GM23338 (cell line): ENCODE data around the gene FBXW8. TPM values are rescaled to one million over a fixed set of nuclear protein-coding genes. Genes with fewer than 3 reads are reported as not detected.

Source experiments
- ATAC-seq: fragments of 200-7000 bp; cut with Tn5 transposase; 3 replicates; pipeline ENCODE4 v1.9.1; 2020
- DNase-seq: peaks from one replicate; pipeline ENCODE4 v3.0.0-alpha.2; 2015; ENCODE audit warnings: low spot score
- H2AFZ ChIP-seq: fragments of 200-600 bp; sonication (generic); 2 replicates; pipeline ENCODE4 v1.8.0; 2016; ENCODE audit warnings: antibody characterized with exemption, mild to moderate bottlenecking, moderate library complexity
- H3F3A ChIP-seq: fragments of 200-600 bp; sonication (generic); replicated peaks from 2 replicates; pipeline ENCODE4 v1.8.0; 2017; ENCODE audit warnings: antibody characterized with exemption, mixed run types, low read depth
- H3K27ac ChIP-seq: fragments of 200-600 bp; sonication (generic); 2 replicates; pipeline ENCODE4 v1.6.1; 2016; ENCODE audit warnings: low read depth
- H3K27me3 ChIP-seq: fragments of 200-600 bp; sonication (generic); 2 replicates; pipeline ENCODE4 v1.8.0; 2016; ENCODE audit warnings: mild to moderate bottlenecking, mixed run types, moderate library complexity; ENCODE audit not compliant: insufficient read depth
- H3K36me3 ChIP-seq: fragments of 200-600 bp; sonication (generic); 2 replicates; pipeline ENCODE4 v1.8.0; 2016; ENCODE audit warnings: mild to moderate bottlenecking; ENCODE audit not compliant: insufficient read depth
- H3K4me1 ChIP-seq: fragments of 200-600 bp; sonication (generic); 2 replicates; pipeline ENCODE4 v1.8.0; 2016; ENCODE audit warnings: mild to moderate bottlenecking, moderate library complexity; ENCODE audit not compliant: insufficient read depth
- H3K4me2 ChIP-seq: fragments of 200-600 bp; sonication (generic); 2 replicates; pipeline ENCODE4 v1.7.1; 2017; ENCODE audit warnings: mixed run types
- H3K4me3 ChIP-seq: fragments of 200-600 bp; sonication (generic); 2 replicates; pipeline ENCODE4 v1.6.1; 2016; ENCODE audit warnings: mixed run types
- H3K79me2 ChIP-seq: fragments of 200-600 bp; sonication (generic); replicated peaks from 2 replicates; pipeline ENCODE4 v1.8.0; 2017; ENCODE audit warnings: mild to moderate bottlenecking; ENCODE audit not compliant: insufficient read depth
- H3K9me2 ChIP-seq: fragments of 200-600 bp; sonication (generic); 2 replicates; pipeline ENCODE4 v1.8.0; 2017; ENCODE audit not compliant: insufficient read depth
- H4K20me1 ChIP-seq: fragments of 200-600 bp; sonication (generic); replicated peaks from 2 replicates; pipeline ENCODE4 v1.8.0; 2017; ENCODE audit warnings: mild to moderate bottlenecking; ENCODE audit not compliant: insufficient read depth
- H3K27ac Mint-ChIP-seq: 2 replicates; pipeline ENCODE4 v1.8.0; 2020; ENCODE audit warnings: inconsistent platforms, mild to moderate bottlenecking, moderate library complexity, mixed read lengths
- H3K27me3 Mint-ChIP-seq: 3 replicates; pipeline ENCODE4 v1.8.0; 2022; ENCODE audit warnings: low read depth, mild to moderate bottlenecking, moderate library complexity, mixed read lengths, inconsistent platforms; ENCODE audit not compliant: insufficient read depth, poor library complexity
- H3K36me3 Mint-ChIP-seq: 3 replicates; pipeline ENCODE4 v1.8.0; 2021; ENCODE audit warnings: low read depth, mild to moderate bottlenecking, inconsistent platforms, moderate library complexity, mixed read lengths
- H3K4me1 Mint-ChIP-seq: 3 replicates; pipeline ENCODE4 v1.8.0; 2020; ENCODE audit warnings: mild to moderate bottlenecking, inconsistent platforms, mixed read lengths
- H3K4me3 Mint-ChIP-seq: 3 replicates; pipeline ENCODE4 v1.8.0; 2021; ENCODE audit warnings: moderate library complexity, mild to moderate bottlenecking, inconsistent platforms, mixed read lengths
- H3K9me3 Mint-ChIP-seq: 3 replicates; pipeline ENCODE4 v1.8.0; 2020; ENCODE audit warnings: moderate library complexity, mild to moderate bottlenecking, inconsistent platforms, mixed read lengths
- CREB1 ChIP-seq: fragments of 250-450 bp; sonication (Bioruptor Pico); IDR thresholded peaks from 2 replicates; pipeline ENCODE4 v1.5.0; 2020; ENCODE audit warnings: low read depth, mild to moderate bottlenecking, moderate library complexity
- ETS1 ChIP-seq: IDR thresholded peaks from 2 replicates; pipeline ENCODE4 v1.6.1; 2016; ENCODE audit warnings: antibody characterized with exemption
- EZH2phosphoT487 ChIP-seq: fragments of 200-600 bp; sonication (generic); IDR thresholded peaks from one replicate; pipeline ENCODE4 v1.8.1; 2018; ENCODE audit warnings: antibody characterized with exemption; ENCODE audit not compliant: unreplicated experiment
- NANOG ChIP-seq: IDR thresholded peaks from 2 replicates; pipeline ENCODE4 v1.6.1; 2016; ENCODE audit warnings: antibody characterized with exemption, borderline replicate concordance
- POLR2AphosphoS5 ChIP-seq: IDR thresholded peaks from 2 replicates; pipeline ENCODE4 v1.6.1; 2016; ENCODE audit warnings: antibody characterized with exemption, low read depth
- REST ChIP-seq: IDR thresholded peaks from one replicate; pipeline ENCODE4 v1.6.1; 2018; ENCODE audit warnings: antibody characterized with exemption; ENCODE audit not compliant: unreplicated experiment
- ZNF114 ChIP-seq: fragments of 250-450 bp; sonication (Bioruptor Pico); IDR thresholded peaks from 2 replicates; pipeline ENCODE4 v1.5.0; 2020; ENCODE audit warnings: mild to moderate bottlenecking, moderate library complexity
- ZNF331 ChIP-seq: fragments of 250-450 bp; sonication (Bioruptor Pico); IDR thresholded peaks from 2 replicates; pipeline ENCODE4 v1.5.0; 2020; ENCODE audit warnings: low read depth, mild to moderate bottlenecking, moderate library complexity
- ZNF462 ChIP-seq: fragments of 250-450 bp; sonication (Bioruptor Pico); IDR thresholded peaks from 2 replicates; pipeline ENCODE4 v1.5.0; 2020; ENCODE audit warnings: mild to moderate bottlenecking, moderate library complexity
- polyA plus RNA-seq: library from polyadenylated mRNA; unstranded; fragments of >200 nt; fragmentation: Nextera tagmentation; extraction: Ambion mirVana; gene quantifications from 2 replicates; pipeline ENCODE4 v1.2.1, GENCODE V29; 2016
- total RNA-seq: library from RNA; depleted of rRNA; stranded (reverse); fragments of >200 nt; shearing (Covaris generic); gene quantifications from 2 replicates; pipeline ENCODE4 v1.2.3, GENCODE V29; 2014

Gene FBXW8
- total and polyA plus RNA-seq, 2 experiments from 2014 or later = 4.6 to 13.9 TPM

- H3K4me1 ChIP-seq = no peaks in the 10 kb centered on the region
- no peaks in the 10 kb centered on the region for H3K9me3 Mint-ChIP-seq
Observed at GRCh38 chr12:117041798-117042170, 131.0 kb downstream of the FBXW8 start.

More at GRCh38 chr12:117041798-117042170, 131.0 kb downstream of the FBXW8 start:
- H4K20me1 ChIP-seq = no peaks in the 10 kb centered on the region
- H3K27ac ChIP-seq = no peak overlapping the region
- no peak for TF ChIP-seq ZNF331
- TF ChIP-seq ETS1 = no peak
- no peak for TF ChIP-seq ZNF462
- no peak for TF ChIP-seq NANOG
- TF ChIP-seq CREB1 (CRISPR knock-in tag) = no peak
- TF ChIP-seq ZNF114 (CRISPR knock-in tag) = no peak
- no peak for TF ChIP-seq REST
- no peak for TF ChIP-seq EZH2phosphoT487
- no peak for TF ChIP-seq POLR2AphosphoS5
- no peaks in the 10 kb centered on the region; the same call in 1 of the 2 replicates for H3K36me3 ChIP-seq
- no peaks in the 10 kb centered on the region for H3K27me3 ChIP-seq
- no peaks in the 10 kb centered on the region for H3K9me2 ChIP-seq
- Mint-ChIP-seq H3K4me3 (no peak overlapping the region), H3K27me3 (peaks cover 26% of the 10 kb centered on the region), H3K4me1 (peaks cover 38% of the 10 kb centered on the region), H3K36me3 (no peaks in the 10 kb centered on the region), H3K27ac (no peak overlapping the region)
- ATAC-seq (no peak), DNase-seq (no peak)
- H3K4me2 ChIP-seq = no peak overlapping the region
- H3K4me3 ChIP-seq = no peak overlapping the region
- no peak overlapping the region for H2AFZ ChIP-seq
- H3F3A ChIP-seq = no peaks in the 10 kb centered on the region
- H3K79me2 ChIP-seq = no peaks in the 10 kb centered on the region
